DOHH2 (cell line): ENCODE measurements around the gene AMIGO3.

Experiments used
- H3F3A ChIP-seq: fragments of 200-600 bp; sonication (generic), shearing (Covaris generic); 2 replicates; pipeline ENCODE4 v1.6.0; 2016; ENCODE audit warnings: antibody characterized with exemption, mild to moderate bottlenecking; ENCODE audit not compliant: control insufficient read depth, insufficient read depth
- H3K27ac ChIP-seq: fragments of 200-600 bp; sonication (generic); 2 replicates; pipeline ENCODE4 v1.5.1; 2014; ENCODE audit warnings: low read depth, mild to moderate bottlenecking, low read length, moderate library complexity
- H3K27me3 ChIP-seq: fragments of 200-600 bp; sonication (generic); 2 replicates; pipeline ENCODE4 v1.6.1; 2014; ENCODE audit warnings: mild to moderate bottlenecking, low read length, mixed read lengths; ENCODE audit not compliant: control insufficient read depth
- H3K36me3 ChIP-seq: fragments of 200-600 bp; sonication (generic); 2 replicates; pipeline ENCODE4 v1.6.1; 2014; ENCODE audit warnings: mild to moderate bottlenecking, low read length, moderate library complexity, mixed read lengths; ENCODE audit not compliant: control insufficient read depth
- H3K4me1 ChIP-seq: fragments of 200-600 bp; sonication (generic); 2 replicates; pipeline ENCODE4 v1.6.1; 2014; ENCODE audit warnings: mild to moderate bottlenecking, low read length, mixed read lengths; ENCODE audit not compliant: control insufficient read depth
- H3K4me2 ChIP-seq: fragments of 200-600 bp; sonication (generic); 2 replicates; pipeline ENCODE4 v1.6.0; 2014; ENCODE audit warnings: mild to moderate bottlenecking, low read length, moderate library complexity
- H3K4me3 ChIP-seq: fragments of 200-600 bp; sonication (generic); 2 replicates; pipeline ENCODE4 v1.5.1; 2014; ENCODE audit warnings: mild to moderate bottlenecking, low read length, mixed read lengths
- H3K79me2 ChIP-seq: fragments of 200-600 bp; sonication (generic); 2 replicates; pipeline ENCODE4 v1.6.1; 2014; ENCODE audit warnings: mild to moderate bottlenecking, low read length, mixed read lengths; ENCODE audit not compliant: control insufficient read depth
- H3K9me2 ChIP-seq: fragments of 200-600 bp; sonication (generic); replicated peaks from 2 replicates; pipeline ENCODE4 v1.6.1; 2014; ENCODE audit warnings: mild to moderate bottlenecking, low read length, mixed read lengths; ENCODE audit not compliant: control insufficient read depth
- H3K9me3 ChIP-seq: fragments of 200-600 bp; sonication (generic); 2 replicates; pipeline ENCODE4 v1.6.1; 2014; ENCODE audit warnings: antibody characterized with exemption, low read length, mixed read lengths; ENCODE audit not compliant: control insufficient read depth, insufficient read depth
- H4K20me1 ChIP-seq: fragments of 200-600 bp; sonication (generic); 2 replicates; pipeline ENCODE4 v1.6.0; 2014; ENCODE audit warnings: low read depth, mild to moderate bottlenecking, antibody characterized with exemption, low read length, moderate library complexity; ENCODE audit not compliant: control insufficient read depth, insufficient read depth
- EZH2phosphoT487 ChIP-seq: fragments of 200-600 bp; sonication (generic); IDR thresholded peaks from 2 replicates; pipeline ENCODE4 v1.6.1; 2017; ENCODE audit warnings: borderline replicate concordance, mild to moderate bottlenecking, antibody characterized with exemption, low read length, moderate library complexity, mixed read lengths
- TF ChIP-seq, protein P1 (sequence below): fragments of 200-600 bp; sonication (generic); IDR thresholded peaks from one replicate; pipeline ENCODE4 v1.5.1; 2014; ENCODE audit warnings: antibody characterized with exemption, mild to moderate bottlenecking, low read depth, low read length; ENCODE audit not compliant: poor library complexity, severe bottlenecking

AMIGO3 gene

GRCh38 chr3:49714728-49715550 is 4.5 kb downstream of the AMIGO3 start:
- Histone ChIP-seq H3K4me3 (no peak overlapping the region), H3K27ac (no peak overlapping the region), H4K20me1 (no peaks in the 10 kb centered on the region), H3K79me2 (no peaks in the 10 kb centered on the region), H3F3A (no peaks in the 10 kb centered on the region), H3K27me3 (no peaks in the 10 kb centered on the region), H3K9me2 (no peaks in the 10 kb centered on the region), H3K9me3 (no peaks in the 10 kb centered on the region), H3K4me1 (peaks cover 14% of the 10 kb centered on the region), H3K4me2 (no peak overlapping the region), H3K36me3 (peaks cover 10% of the 10 kb centered on the region; the same call in 1 of the 2 replicates)
- TF ChIP-seq, protein P1, sequence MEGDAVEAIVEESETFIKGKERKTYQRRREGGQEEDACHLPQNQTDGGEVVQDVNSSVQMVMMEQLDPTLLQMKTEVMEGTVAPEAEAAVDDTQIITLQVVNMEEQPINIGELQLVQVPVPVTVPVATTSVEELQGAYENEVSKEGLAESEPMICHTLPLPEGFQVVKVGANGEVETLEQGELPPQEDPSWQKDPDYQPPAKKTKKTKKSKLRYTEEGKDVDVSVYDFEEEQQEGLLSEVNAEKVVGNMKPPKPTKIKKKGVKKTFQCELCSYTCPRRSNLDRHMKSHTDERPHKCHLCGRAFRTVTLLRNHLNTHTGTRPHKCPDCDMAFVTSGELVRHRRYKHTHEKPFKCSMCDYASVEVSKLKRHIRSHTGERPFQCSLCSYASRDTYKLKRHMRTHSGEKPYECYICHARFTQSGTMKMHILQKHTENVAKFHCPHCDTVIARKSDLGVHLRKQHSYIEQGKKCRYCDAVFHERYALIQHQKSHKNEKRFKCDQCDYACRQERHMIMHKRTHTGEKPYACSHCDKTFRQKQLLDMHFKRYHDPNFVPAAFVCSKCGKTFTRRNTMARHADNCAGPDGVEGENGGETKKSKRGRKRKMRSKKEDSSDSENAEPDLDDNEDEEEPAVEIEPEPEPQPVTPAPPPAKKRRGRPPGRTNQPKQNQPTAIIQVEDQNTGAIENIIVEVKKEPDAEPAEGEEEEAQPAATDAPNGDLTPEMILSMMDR = no peak

- Histone ChIP-seq H3K4me3 (no peak overlapping the region), H3K4me1 (peaks cover 1% of the 10 kb centered on the region; the same call in 1 of the 2 replicates), H3K36me3 (peaks cover 10% of the 10 kb centered on the region; the same call in 1 of the 2 replicates), H3K27me3 (no peaks in the 10 kb centered on the region), H3K4me2 (no peak overlapping the region), H3K9me3 (no peaks in the 10 kb centered on the region), H3F3A (no peaks in the 10 kb centered on the region), H3K27ac (no peak overlapping the region), H3K79me2 (no peaks in the 10 kb centered on the region), H4K20me1 (no peaks in the 10 kb centered on the region), H3K9me2 (no peaks in the 10 kb centered on the region)
- TF ChIP-seq, protein P1 = no peak
- no peak for TF ChIP-seq EZH2phosphoT487
Observed at GRCh38 chr3:49713336-49714105, 6.0 kb downstream of the AMIGO3 start.

- no peak for TF ChIP-seq EZH2phosphoT487
- TF ChIP-seq, protein P1 = no peak
- Histone ChIP-seq H3K36me3 (0 out of 2 replicates have a peak, but pooled peaks cover 4% of the 10 kb centered on the region), H3K9me2 (no peaks in the 10 kb centered on the region), H3F3A (no peaks in the 10 kb centered on the region), H4K20me1 (no peaks in the 10 kb centered on the region), H3K4me2 (no peak overlapping the region), H3K79me2 (no peaks in the 10 kb centered on the region), H3K27ac (no peak overlapping the region), H3K4me1 (no peaks in the 10 kb centered on the region), H3K4me3 (no peak overlapping the region), H3K27me3 (no peaks in the 10 kb centered on the region), H3K9me3 (no peaks in the 10 kb centered on the region)
Observed at GRCh38 chr3:49712631-49713317, 6.7 kb downstream of the AMIGO3 start.
